Vagina (tissue), 2 donors: ENCODE results near the gene MRTFB.

ENCODE experiments used
- POLR2A ChIP-seq, 2 donors: fragments of 450-650 bp; IDR thresholded peaks; one replicate each; pipeline ENCODE4 v1.6.1; 2017; ENCODE audit warnings: antibody characterized with exemption in 2 of 2, mild to moderate bottlenecking in 2 of 2, moderate library complexity in 2 of 2
- TF ChIP-seq, protein P1 (sequence below), 3 experiments: fragments of 450-650 bp in 2 of 3; fragments of 200-600 bp in 1 of 3; sonication (generic) in 1 of 3; IDR thresholded peaks; one replicate each; pipeline ENCODE4 v1.5.1; 2017 to 2019; ENCODE audit warnings: antibody characterized with exemption in 3 of 3, mild to moderate bottlenecking in 2 of 3, moderate library complexity in 2 of 3

DNA sequence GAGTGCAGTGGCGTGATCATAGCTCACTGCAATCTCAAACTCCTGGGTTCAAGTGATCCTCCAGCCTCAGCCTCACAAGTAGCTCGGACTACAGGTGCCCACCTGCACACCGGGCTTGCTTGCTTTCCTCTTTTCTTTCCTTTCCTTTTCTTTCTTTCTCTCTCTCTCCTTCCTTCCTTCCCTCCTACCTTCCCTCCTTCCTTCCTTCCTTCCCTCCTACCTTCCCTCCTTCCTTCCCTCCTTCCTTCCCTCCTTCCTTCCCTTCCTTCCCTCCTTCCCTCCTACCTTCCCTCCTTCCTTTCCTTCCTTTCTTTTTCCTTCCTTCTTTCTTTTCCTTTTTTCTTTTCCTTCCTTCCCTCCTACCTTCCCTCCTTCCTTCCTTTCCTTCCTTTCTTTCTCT, 225.5 kb downstream of the MRTFB start:
- no peak for TF ChIP-seq POLR2A (IDR thresholded peaks at IDR 0.05)
- TF ChIP-seq, protein P1, sequence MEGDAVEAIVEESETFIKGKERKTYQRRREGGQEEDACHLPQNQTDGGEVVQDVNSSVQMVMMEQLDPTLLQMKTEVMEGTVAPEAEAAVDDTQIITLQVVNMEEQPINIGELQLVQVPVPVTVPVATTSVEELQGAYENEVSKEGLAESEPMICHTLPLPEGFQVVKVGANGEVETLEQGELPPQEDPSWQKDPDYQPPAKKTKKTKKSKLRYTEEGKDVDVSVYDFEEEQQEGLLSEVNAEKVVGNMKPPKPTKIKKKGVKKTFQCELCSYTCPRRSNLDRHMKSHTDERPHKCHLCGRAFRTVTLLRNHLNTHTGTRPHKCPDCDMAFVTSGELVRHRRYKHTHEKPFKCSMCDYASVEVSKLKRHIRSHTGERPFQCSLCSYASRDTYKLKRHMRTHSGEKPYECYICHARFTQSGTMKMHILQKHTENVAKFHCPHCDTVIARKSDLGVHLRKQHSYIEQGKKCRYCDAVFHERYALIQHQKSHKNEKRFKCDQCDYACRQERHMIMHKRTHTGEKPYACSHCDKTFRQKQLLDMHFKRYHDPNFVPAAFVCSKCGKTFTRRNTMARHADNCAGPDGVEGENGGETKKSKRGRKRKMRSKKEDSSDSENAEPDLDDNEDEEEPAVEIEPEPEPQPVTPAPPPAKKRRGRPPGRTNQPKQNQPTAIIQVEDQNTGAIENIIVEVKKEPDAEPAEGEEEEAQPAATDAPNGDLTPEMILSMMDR (IDR thresholded peaks at IDR 0.05), result no peak
